Measurements from ENCODE around the gene FKBP5. TPM values are rescaled to one million over a fixed set of nuclear protein-coding genes. Genes with fewer than 3 reads are reported as not detected.

FKBP5 gene
- total and polyA plus RNA-seq, 8 donors = 68.1 to 209 (median 110) TPM

DNA sequence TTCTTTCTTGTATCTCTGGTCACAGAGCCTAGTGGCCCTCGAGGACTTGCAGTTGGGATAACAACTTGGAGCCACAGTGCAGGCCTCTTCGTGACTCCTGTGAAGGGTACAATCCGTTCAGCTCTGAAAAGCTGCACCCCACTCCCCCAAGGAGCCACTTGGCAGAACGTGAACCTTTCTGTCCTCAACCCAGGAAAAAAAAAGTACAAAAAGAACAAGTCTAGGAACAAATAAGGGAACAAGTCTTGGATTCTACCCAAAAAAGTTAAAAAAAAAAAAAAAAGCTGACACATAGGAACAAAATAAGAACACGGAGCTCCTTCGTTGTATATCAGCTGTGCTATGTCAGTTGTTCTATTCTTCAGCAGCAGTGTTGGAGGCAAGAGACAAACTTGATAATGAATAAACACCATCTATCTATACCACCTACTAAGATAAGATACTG, 98.1 kb downstream of the FKBP5 start:
- DNase-seq = peak in 1 of 2 donors; percentile 21
- Histone ChIP-seq H3K27me3 (no peaks in the 10 kb centered on the region), H3K9me3 (no peaks in the 10 kb centered on the region), H3K27ac (peak overlapping the region; percentile 54 to 86 (median 77)), H3K36me3 (peaks cover 72 to 98% (median 90%) of the 10 kb centered on the region in 4 donors), H3K4me1 (peaks cover 61 to 100% (median 92%) of the 10 kb centered on the region in 4 donors), H3K4me3 (no peak overlapping the region)
- intact Hi-C loops (cut with DNase I; ENCODE audit: low total_unique reads) = no loop called here
- TF ChIP-seq POLR2AphosphoS5 (IDR thresholded peaks at IDR 0.05) = peak; percentile 40 to 69 (median 41)
- TF ChIP-seq EP300 (IDR thresholded peaks at IDR 0.05) = peak; percentile 87
- TF ChIP-seq CTCF (IDR thresholded peaks at IDR 0.05) = no peak
- TF ChIP-seq POLR2A (IDR thresholded peaks at IDR 0.05) = peak in 1 of 4 donors; percentile 5
- 21 to 53% (median 30%) methylated on average over 6 of the region's 6 CpGs for WGBS, 5 donors

GRCh38 chr6:35589904-35590303, 98.8 kb downstream of the FKBP5 start:
- intact Hi-C loops (cut with DNase I; ENCODE audit: low total_unique reads) = no loop called here
- no peak for TF ChIP-seq EP300 (IDR thresholded peaks at IDR 0.05)
- no peak for TF ChIP-seq CTCF (IDR thresholded peaks at IDR 0.05)
- TF ChIP-seq POLR2A (IDR thresholded peaks at IDR 0.05) = no peak
- peaks cover 67 to 95% (median 83%) of the 10 kb centered on the region in 4 donors for H3K36me3 ChIP-seq
- peak overlapping the region; percentile 54 to 86 (median 77) for H3K27ac ChIP-seq
- peaks cover 60 to 99% (median 90%) of the 10 kb centered on the region in 4 donors for H3K4me1 ChIP-seq
- no peaks in the 10 kb centered on the region for H3K27me3 ChIP-seq
- DNase-seq = no peak
- no peak overlapping the region for H3K4me3 ChIP-seq
- H3K9me3 ChIP-seq = no peaks in the 10 kb centered on the region
- 96 to 100% (median 98%) methylated on average over 3 of the region's 3 CpGs for WGBS, 5 donors

DNA sequence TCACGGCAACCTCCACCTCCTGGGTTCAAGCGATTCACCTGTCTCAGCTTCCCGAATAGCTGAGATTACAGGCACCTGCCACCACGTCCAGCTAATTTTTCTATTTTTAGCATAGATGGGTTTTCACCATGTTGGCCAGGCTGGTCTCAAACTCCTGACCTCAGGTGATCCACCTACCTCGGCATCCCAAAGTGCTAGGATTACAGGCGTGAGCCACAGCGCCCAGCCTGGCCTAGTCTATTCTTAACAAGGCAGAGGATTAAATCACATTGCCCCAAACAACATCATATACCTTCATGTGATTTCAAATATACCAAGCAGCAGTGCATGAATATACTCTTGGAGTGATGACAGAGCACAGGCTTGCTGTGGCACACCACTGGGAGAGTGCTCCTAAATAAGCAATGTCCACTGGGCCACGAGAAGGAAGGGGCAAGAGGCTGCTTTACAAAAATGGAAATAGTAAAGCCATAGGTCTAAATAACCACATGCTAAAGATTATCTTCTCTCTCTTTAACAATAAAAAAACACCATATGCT, 99.4 kb downstream of the FKBP5 start:
- Histone ChIP-seq H3K27ac (peak overlapping the region in 4 of 5 donors; percentile 75 to 86 (median 82)), H3K9me3 (no peaks in the 10 kb centered on the region), H3K36me3 (peaks cover 61 to 89% (median 80%) of the 10 kb centered on the region in 4 donors), H3K27me3 (no peaks in the 10 kb centered on the region), H3K4me3 (no peak overlapping the region), H3K4me1 (peaks cover 61 to 99% (median 91%) of the 10 kb centered on the region in 4 donors)
- no peak for DNase-seq
- intact Hi-C loops (cut with DNase I; ENCODE audit: low total_unique reads) = no loop called here
- WGBS, 5 donors = 94 to 98% (median 96%) methylated on average over 8 of the region's 8 CpGs
- TF ChIP-seq POLR2A (IDR thresholded peaks at IDR 0.05) (no peak), CTCF (IDR thresholded peaks at IDR 0.05) (no peak), POLR2AphosphoS5 (IDR thresholded peaks at IDR 0.05) (no peak), EP300 (IDR thresholded peaks at IDR 0.05) (no peak)

DNA sequence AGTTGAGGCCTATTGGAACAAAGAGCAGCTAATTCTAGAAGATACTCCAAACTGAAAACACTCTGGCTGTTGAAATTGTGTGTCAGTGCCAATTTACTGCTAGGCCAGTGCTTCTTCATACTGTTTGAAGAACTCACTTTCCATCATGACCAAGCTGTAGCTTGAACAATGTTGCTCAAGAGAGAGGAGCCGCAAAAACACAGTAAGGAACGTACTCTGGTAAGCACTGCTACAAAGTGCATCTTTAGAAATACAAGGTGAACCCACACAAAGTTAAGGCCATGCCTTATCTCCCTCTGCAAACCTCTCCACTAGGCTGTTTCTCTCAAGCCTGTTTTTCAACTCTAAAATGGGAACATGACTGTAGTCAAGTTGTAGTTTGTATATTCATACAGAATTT, 101.5 kb downstream of the FKBP5 start:
- Histone ChIP-seq H3K4me3 (no peak overlapping the region), H3K27ac (peak overlapping the region in 4 of 5 donors; percentile 31 to 86 (median 76)), H3K27me3 (no peaks in the 10 kb centered on the region), H3K4me1 (peaks cover 65 to 96% (median 83%) of the 10 kb centered on the region in 4 donors), H3K36me3 (peaks cover 52 to 88% (median 77%) of the 10 kb centered on the region in 4 donors), H3K9me3 (no peaks in the 10 kb centered on the region)
- intact Hi-C loops (cut with DNase I; ENCODE audit: low total_unique reads) = no loop called here
- WGBS, 5 donors = 27 to 72% (median 53%) methylated on average over 2 of the region's 2 CpGs
- TF ChIP-seq EP300 (IDR thresholded peaks at IDR 0.05) = no peak
- TF ChIP-seq POLR2AphosphoS5 (IDR thresholded peaks at IDR 0.05) = peak in 1 of 3 donors; percentile 23
- no peak for DNase-seq

DNA sequence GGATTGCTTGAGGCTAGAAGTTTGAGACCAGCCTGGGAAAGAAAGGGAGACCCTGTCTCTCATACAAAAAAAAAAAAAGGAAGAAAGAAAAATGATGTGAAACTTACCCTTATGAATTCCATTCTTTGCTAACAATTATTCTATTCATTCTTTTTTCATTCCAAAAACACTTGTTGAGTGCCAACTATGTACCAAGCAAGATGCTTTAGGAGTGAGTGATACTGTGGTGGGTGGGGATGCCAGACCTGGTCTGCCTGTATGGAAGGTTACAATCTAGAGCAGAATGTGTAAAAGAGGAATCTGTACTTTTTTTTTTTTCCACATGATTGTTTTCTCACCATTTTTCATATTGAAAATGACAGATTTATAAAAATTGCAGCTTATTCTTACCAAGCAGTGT, 102.2 kb downstream of the FKBP5 start:
- peaks cover 59 to 90% (median 77%) of the 10 kb centered on the region in 4 donors for H3K4me1 ChIP-seq

More for the DNA sequence above, 102.2 kb downstream of the FKBP5 start:
- Histone ChIP-seq H3K4me3 (no peak overlapping the region), H3K27ac (peak overlapping the region in 4 of 5 donors; percentile 31 to 86 (median 76)), H3K9me3 (no peaks in the 10 kb centered on the region), H3K27me3 (no peaks in the 10 kb centered on the region), H3K36me3 (peaks cover 59 to 88% (median 77%) of the 10 kb centered on the region in 4 donors)
- no peak for DNase-seq
- intact Hi-C loops (cut with DNase I; ENCODE audit: low total_unique reads) = no loop called here
- TF ChIP-seq EP300 (IDR thresholded peaks at IDR 0.05) (no peak), POLR2A (IDR thresholded peaks at IDR 0.05) (no peak), CTCF (IDR thresholded peaks at IDR 0.05) (no peak), POLR2AphosphoS5 (IDR thresholded peaks at IDR 0.05) (no peak)

Data from stomach (tissue), 9 donors.